ENCODE results near the gene HDAC4. TPM values are rescaled to one million over a fixed set of nuclear protein-coding genes. Genes with fewer than 3 reads are reported as not detected.

HDAC4 gene
- total and polyA plus RNA-seq, 2 of the 4 experiments (the other 2 are of a cell fraction) = 4.1 to 7.2 TPM

- no peak overlapping the region for H3K4me2 ChIP-seq (ENCODE audit: low read depth, low read length)
- no peaks in the 10 kb centered on the region for H3K27me3 ChIP-seq (ENCODE audit: control insufficient read depth, insufficient read depth, low read length)
- no peak overlapping the region for H3K18ac ChIP-seq (ENCODE audit: low read depth, low read length)
- no peak overlapping the region for H3K4me3 ChIP-seq (ENCODE audit: insufficient read depth, low read depth, low read length)
- H2BK5ac ChIP-seq (ENCODE audit: low read depth, low read length, poor library complexity, severe bottlenecking) = no peak overlapping the region
- intact Hi-C loops (cut with micrococcal nuclease) (loop anchor here (10.0 kb wide), 2 partner anchors 173 to 597 kb away; no protein-coding TSS in a partner anchor), dilution Hi-C loops (cut with HindIII; ENCODE audit: low sequenced_read_pairs, unreplicated experiment) (no loop called here), in situ Hi-C loops (cut with MboI; ENCODE audit: low sequenced_read_pairs) (loop anchor here (10.0 kb wide), 1 partner anchor 123 kb away; no protein-coding TSS in a partner anchor)
- H4K5ac ChIP-seq (ENCODE audit: low read depth, low read length) = no peak overlapping the region
- no peaks in the 10 kb centered on the region for H3K9me3 ChIP-seq (ENCODE audit: control insufficient read depth, insufficient read depth, low read length)
- H4K91ac ChIP-seq (ENCODE audit: insufficient read depth, low read depth, low read length) = no peak overlapping the region
- no peak for TF ChIP-seq RAD21 (IDR thresholded peaks at IDR 0.05; ENCODE audit: low read length)
- TF ChIP-seq POLR2A (IDR thresholded peaks at IDR 0.05; ENCODE audit: low read depth, low read length) = 0 out of 2 replicates have a peak, but pooled peaks have one; percentile 16
- no peak overlapping the region for H3K23ac ChIP-seq (ENCODE audit: low read depth, low read length)
- no peak overlapping the region for H2BK20ac ChIP-seq (ENCODE audit: low read depth, low read length)
- H2AK5ac ChIP-seq (ENCODE audit: low read depth, low read length) = no peak overlapping the region
- H4K20me1 ChIP-seq (ENCODE audit: insufficient read depth, low read length) = peaks cover 42% of the 10 kb centered on the region
- H2AK9ac ChIP-seq (replicated peaks; ENCODE audit: low read depth, low read length, poor library complexity) = no peak overlapping the region
- CTCF ChIA-PET = no interaction called here
- H3K56ac ChIP-seq (ENCODE audit: extremely low read depth, insufficient read depth, low read length) = no peak overlapping the region
- no peak overlapping the region for H2AFZ ChIP-seq (replicated peaks; ENCODE audit: low read length, poor library complexity)
- BruUV-seq (replicated peaks) = no TSS peak
- no peak overlapping the region for H2BK120ac ChIP-seq (ENCODE audit: low read depth, low read length)
- H3K36me3 ChIP-seq (ENCODE audit: control insufficient read depth, insufficient read depth, low read length) = 0 out of 2 replicates have a peak, but pooled peaks cover 4% of the 10 kb centered on the region
- POLR2A ChIA-PET (ENCODE audit: unreplicated experiment) = no interaction called here
- WGBS, 2 experiments (ENCODE audit: extremely low coverage in 2 of 2, insufficient read length in 1 of 2) = no CpG with 5 or more reads among the region's 16 CpGs
- ATAC-seq (ENCODE audit: low read depth) (no peak), DNase-seq (no peak)
- H4K8ac ChIP-seq (ENCODE audit: low read depth in 2 of 2, low read length in 2 of 2) = no peak overlapping the region
- H2BK15ac ChIP-seq (ENCODE audit: low read depth, low read length) = no peak overlapping the region
- no peak overlapping the region for H3K27ac ChIP-seq (ENCODE audit: insufficient read depth, low read length)
- peaks cover 11 to 58% of the 10 kb centered on the region in 2 experiments; a peak in 3 of 4 replicates for H3K79me1 ChIP-seq (ENCODE audit: low read depth in 1 of 2, low read length in 2 of 2)
- H3K9ac ChIP-seq (ENCODE audit: low read depth, low read length) = no peak overlapping the region
- no peak overlapping the region for H3K4ac ChIP-seq (ENCODE audit: low read depth, low read length)
- H3K4me1 ChIP-seq (ENCODE audit: control insufficient read depth, insufficient read depth, low read length) = peaks cover 13% of the 10 kb centered on the region
- H3K14ac ChIP-seq (replicated peaks; ENCODE audit: low read depth, low read length) = no peak overlapping the region
- H3K9me1 ChIP-seq (ENCODE audit: insufficient read depth, low read length) = peaks cover 15% of the 10 kb centered on the region
These were observed 2.8 kb downstream of the HDAC4 start for GRCh38 chr2:239397931-239398471.

All from IMR-90 (cell line).